ENCODE data around the gene PTPRM. TPM values are rescaled to one million over a fixed set of nuclear protein-coding genes. Genes with fewer than 3 reads are reported as not detected.

Gene PTPRM
- total RNA-seq, 4 donors from 2014 or later: 170 to 198 (median 182) TPM

GRCh38 chr18:8329186-8329771, 762.2 kb downstream of the PTPRM start:
- TF ChIP-seq CTCF (IDR thresholded peaks at IDR 0.05) (no peak), POLR2A (IDR thresholded peaks at IDR 0.05) (no peak)
- WGBS, 2 donors: 42 to 54% methylated on average over 5 of the region's 5 CpGs
- intact Hi-C loops (cut with DNase I): no loop called here

GRCh38 chr18:8330575-8330974, 763.5 kb downstream of the PTPRM start:
- Histone ChIP-seq H3K27ac (no peak overlapping the region), H3K27me3 (no peaks in the 10 kb centered on the region), H3K4me1 (peaks cover 19 to 20% of the 10 kb centered on the region in 2 donors), H3K9me3 (no peaks in the 10 kb centered on the region), H3K4me3 (replicated peaks in 1 of 3) (no peak overlapping the region), H3K36me3 (no peaks in the 10 kb centered on the region)
- TF ChIP-seq POLR2A (IDR thresholded peaks at IDR 0.05) (no peak), CTCF (IDR thresholded peaks at IDR 0.05) (no peak)
- 90 to 91% methylated on average over 10 of the region's 10 CpGs for WGBS, 2 donors
- intact Hi-C loops (cut with DNase I): no loop called here
- DNase-seq: no peak

More at GRCh38 chr18:8329186-8329771, 762.2 kb downstream of the PTPRM start:
- no peaks in the 10 kb centered on the region for H3K36me3 ChIP-seq
- no peak overlapping the region for H3K4me3 ChIP-seq (replicated peaks in 1 of 3)
- no peaks in the 10 kb centered on the region for H3K27me3 ChIP-seq
- peak overlapping the region in 1 of 3 donors; percentile 45 for H3K27ac ChIP-seq
- DNase-seq: no peak
- H3K4me1 ChIP-seq: peaks cover 23 to 24% of the 10 kb centered on the region in 2 donors
- no peaks in the 10 kb centered on the region for H3K9me3 ChIP-seq

GRCh38 chr18:8332286-8332685, 765.2 kb downstream of the PTPRM start:
- TF ChIP-seq POLR2A (IDR thresholded peaks at IDR 0.05) (no peak), CTCF (IDR thresholded peaks at IDR 0.05) (no peak)
- DNase-seq: no peak
- intact Hi-C loops (cut with DNase I): no loop called here
- Histone ChIP-seq H3K9me3 (no peaks in the 10 kb centered on the region), H3K27me3 (no peaks in the 10 kb centered on the region), H3K36me3 (no peaks in the 10 kb centered on the region), H3K4me3 (replicated peaks in 1 of 3) (no peak overlapping the region), H3K4me1 (peaks cover 17 to 18% of the 10 kb centered on the region in 2 donors), H3K27ac (no peak overlapping the region)
- 93 to 95% methylated on average over 4 of the region's 4 CpGs for WGBS, 2 donors

- TF ChIP-seq POLR2A (IDR thresholded peaks at IDR 0.05): no peak
- no peak for TF ChIP-seq CTCF (IDR thresholded peaks at IDR 0.05)
- 86 to 100% methylated on average over 1 of the region's 1 CpG for WGBS, 2 donors
- Histone ChIP-seq H3K4me1 (peaks cover 3 to 5% of the 10 kb centered on the region in 2 donors), H3K9me3 (no peaks in the 10 kb centered on the region), H3K36me3 (no peaks in the 10 kb centered on the region), H3K27me3 (no peaks in the 10 kb centered on the region), H3K27ac (no peak overlapping the region), H3K4me3 (replicated peaks in 1 of 3) (no peak overlapping the region)
- no peak for DNase-seq
- intact Hi-C loops (cut with DNase I): no loop called here
Observed at GRCh38 chr18:8333961-8334360, 766.8 kb downstream of the PTPRM start.

- no peaks in the 10 kb centered on the region for H3K27me3 ChIP-seq
- no peak for TF ChIP-seq CTCF (IDR thresholded peaks at IDR 0.05)
- no peak for TF ChIP-seq POLR2A (IDR thresholded peaks at IDR 0.05)
- no peaks in the 10 kb centered on the region for H3K36me3 ChIP-seq
- peaks cover 0 to 9% of the 10 kb centered on the region in 2 donors for H3K4me1 ChIP-seq
- DNase-seq: no peak
- 75 to 87% methylated on average over 3 of the region's 3 CpGs for WGBS, 2 donors
- no peak overlapping the region for H3K4me3 ChIP-seq (replicated peaks in 1 of 3)
- no peak overlapping the region for H3K27ac ChIP-seq
- intact Hi-C loops (cut with DNase I): no loop called here
- H3K9me3 ChIP-seq: no peaks in the 10 kb centered on the region
Observed at GRCh38 chr18:8337211-8337610, 770.1 kb downstream of the PTPRM start.
